ENCODE data around the gene ZNF428.

- TF ChIP-seq CTCF (IDR thresholded peaks at IDR 0.05) (no peak), POLR2A (IDR thresholded peaks at IDR 0.05) (no peak)
These were observed 14.1 kb upstream of the ZNF428 start for GRCh38 chr19:43633520-43633919.
